Activated CD4-positive, alpha-beta T cell treated with anti-CD3 and anti-CD28 coated beads, Interleukin-2, amount 50 U/mL, for 4 hours (primary cell): ENCODE data around the gene NGFR.
A peak's percentile ranks its signal among the peaks of the same experiment; 100 is the strongest.

Source experiments
- DNase-seq, 2 experiments: peaks; one replicate each; pipeline ENCODE4 v3.0.0-alpha.2; 2020

Gene NGFR, protein sequence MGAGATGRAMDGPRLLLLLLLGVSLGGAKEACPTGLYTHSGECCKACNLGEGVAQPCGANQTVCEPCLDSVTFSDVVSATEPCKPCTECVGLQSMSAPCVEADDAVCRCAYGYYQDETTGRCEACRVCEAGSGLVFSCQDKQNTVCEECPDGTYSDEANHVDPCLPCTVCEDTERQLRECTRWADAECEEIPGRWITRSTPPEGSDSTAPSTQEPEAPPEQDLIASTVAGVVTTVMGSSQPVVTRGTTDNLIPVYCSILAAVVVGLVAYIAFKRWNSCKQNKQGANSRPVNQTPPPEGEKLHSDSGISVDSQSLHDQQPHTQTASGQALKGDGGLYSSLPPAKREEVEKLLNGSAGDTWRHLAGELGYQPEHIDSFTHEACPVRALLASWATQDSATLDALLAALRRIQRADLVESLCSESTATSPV

DNA sequence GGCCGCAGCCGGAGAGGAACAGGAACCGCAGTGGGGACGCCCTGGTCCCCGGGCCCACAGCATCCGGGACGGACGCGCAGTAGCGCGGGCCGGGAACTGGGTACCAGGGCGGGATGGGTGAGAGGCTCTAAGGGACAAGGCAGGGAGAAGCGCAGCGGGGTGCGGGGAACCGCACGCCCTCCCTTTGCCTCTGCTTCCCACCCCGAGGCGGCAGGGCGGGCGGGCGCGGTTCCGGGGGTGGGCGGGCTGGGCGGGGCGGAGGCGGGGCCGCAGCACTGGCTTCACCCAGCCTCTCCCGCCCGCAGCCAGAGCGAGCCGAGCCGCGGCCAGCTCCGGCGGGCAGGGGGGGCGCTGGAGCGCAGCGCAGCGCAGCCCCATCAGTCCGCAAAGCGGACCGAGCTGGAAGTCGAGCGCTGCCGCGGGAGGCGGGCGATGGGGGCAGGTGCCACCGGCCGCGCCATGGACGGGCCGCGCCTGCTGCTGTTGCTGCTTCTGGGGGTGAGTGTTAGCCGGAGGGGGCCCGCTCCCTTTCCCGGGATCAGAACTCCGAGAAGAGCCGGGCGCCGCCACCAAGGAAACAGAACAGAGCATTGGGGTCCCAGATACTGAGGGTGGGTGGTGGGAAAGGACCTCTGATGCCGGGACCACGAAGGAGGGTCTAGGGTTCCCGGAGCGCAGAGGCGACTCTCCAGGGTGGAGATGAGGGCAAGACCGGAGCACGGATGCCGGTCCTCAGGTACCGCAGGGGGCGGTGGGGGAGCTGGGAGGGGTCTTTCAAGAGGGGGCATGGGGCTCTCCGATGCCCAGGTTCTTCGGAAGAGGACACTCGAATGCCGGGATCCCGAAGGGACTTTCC is at the start of gene NGFR:
Gene NGFR (plus strand): TSS at position 308 of the 856 bp plus-strand sequence. CDS start 125 bp downstream, at position 433.
- DNase-seq: peak; percentile 28 to 37

DNA sequence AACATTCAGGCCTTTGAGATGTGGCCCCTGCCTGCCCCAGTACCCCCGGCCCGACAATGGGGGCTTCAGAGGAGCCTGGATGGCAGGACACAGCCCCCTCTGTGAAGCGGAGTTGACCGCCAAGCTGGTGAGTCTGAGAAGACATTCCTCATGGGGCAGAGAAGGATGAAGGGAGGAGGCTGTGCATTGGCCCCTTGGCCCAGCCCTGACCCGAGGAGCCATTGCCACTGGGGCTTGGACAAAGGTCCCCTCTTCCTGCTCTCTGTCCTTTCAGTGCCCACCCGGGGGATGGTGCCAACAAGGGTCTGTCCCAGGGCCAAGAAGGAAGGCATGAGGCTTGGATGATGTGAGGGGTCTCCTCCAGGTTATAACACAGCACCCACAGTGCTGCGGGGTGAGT is 49.5 kb upstream of the NGFR start:
- DNase-seq: no peak

DNA sequence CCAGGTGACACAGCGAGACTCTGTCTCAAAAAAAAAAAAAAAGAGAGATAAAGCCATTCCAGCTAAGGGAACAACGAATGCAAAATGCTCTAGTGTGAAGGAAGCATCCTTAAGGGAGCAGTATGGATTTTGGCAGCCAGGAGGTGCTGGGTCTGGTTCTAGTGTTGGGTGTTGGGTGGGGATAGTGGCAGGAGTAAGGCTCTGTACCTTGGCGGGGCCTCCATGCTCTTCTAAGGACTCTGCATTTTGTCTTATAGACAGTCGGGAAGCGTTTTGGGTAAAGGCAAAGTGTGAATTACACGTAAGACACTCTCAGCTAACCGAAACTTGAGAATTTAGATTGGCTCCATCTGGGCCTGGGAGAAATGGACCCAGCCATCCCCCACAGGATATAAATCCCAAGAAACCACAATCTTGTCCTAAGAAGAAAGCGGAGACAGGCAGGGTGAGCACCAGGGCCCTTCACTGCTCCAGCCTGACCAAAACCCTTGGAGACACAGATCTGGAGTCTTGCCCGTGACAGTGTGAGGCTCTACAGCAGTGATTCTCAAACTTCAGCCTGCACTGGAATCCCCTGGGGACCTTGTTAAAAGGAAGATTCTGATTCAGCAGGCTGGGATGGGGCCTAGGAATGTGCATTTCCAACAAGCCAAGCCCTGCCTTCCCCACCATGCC is 47.3 kb upstream of the NGFR start:
- DNase-seq: no peak

DNA sequence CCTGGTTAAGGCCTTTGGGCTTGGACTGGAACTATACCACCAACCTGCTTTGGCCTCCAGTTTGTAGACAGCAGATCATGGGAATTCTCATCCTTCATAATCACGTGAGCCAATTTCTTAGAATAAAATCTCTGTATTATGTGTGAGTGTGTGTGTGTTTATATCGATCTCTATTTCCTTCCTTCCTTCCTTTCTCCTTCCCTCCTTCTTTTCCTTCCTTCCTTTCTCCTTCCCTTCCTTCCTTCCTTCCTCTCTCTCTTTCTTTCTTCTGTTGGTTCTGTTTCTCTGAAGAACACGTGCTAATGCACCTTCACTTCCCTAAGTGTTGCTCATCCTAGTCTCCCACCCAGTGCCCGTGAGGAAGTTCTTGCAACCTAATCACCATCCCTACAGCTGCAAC is 44.9 kb upstream of the NGFR start:
- DNase-seq: no peak

DNA sequence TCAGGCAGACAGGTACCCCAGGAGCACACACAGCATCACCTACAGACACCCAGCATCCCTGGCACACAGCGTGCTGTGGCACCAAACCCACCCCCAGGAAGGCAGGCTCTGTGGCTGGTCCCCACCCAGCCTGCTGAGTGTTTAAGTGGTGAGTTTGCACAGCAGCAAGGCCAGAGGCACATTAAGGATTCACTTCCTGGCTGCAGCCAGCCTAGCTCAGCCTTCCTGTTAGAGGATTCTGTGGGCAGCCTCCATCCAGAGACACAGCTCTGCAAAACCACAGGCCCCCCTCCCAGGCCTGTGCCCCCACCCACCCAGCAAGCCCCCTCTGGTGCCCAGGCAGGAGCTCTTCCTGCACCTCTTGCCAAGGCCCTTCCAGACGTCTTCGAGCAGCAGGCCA is 44.4 kb upstream of the NGFR start:
- DNase-seq: no peak

DNA sequence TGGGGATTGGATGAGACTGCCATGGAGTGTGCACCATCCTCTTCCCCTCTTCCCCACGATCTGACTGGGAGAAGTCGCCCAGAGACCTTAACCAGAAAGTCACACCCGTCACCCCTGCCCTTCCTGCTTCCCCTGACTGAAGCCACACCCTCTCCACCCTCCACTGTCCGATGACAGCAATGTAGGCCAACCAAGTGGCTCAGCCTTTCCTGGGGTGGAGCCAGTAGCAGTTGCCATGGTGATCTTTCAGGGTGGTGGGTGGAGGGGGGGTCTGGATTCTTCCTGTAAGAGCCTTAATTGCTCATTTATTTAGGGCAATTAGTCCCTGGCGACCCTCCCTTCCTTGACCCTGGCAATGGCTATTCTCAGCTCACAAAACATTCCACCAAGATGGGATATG is 42.9 kb upstream of the NGFR start:
- DNase-seq: no peak

DNA sequence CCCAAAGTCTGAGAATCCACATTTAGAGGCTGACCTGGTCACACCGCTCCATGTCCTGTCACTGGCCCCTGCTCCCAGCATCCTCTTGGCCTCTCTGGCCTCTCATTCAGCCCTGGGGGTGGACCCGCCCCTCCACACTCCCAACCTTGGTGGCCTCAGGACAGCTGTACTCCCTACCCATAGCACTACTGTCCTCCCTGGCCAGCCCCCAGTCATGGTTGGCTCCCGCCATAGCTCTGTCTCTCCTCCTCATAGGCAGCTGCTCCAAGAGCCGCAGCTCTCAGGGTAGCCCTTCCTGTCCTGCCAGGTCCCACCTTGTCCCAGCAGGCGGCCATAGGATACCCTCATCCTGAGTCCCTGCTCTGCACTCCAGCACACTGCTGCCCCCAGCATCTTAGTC is 42.4 kb upstream of the NGFR start:
- DNase-seq: no peak

DNA sequence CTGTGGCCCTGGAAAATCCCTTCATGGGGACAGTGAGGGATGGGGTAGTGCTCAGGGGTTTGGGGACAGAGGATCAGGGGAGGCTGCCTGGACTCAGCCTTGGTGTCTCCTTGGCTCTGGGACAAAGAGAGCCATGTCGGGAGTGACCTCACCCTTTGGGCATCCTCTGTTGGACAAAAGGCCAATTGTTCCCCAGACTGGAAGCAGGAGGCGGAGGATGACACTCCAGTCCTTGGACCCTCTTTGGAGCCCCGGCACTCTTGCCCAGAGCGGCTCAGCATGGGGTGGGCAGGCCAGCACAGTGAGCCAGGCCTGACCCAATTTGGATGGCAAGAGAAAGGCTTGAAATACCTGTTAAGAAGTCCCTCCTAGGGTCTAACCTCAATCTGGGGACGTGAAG is 41.0 kb upstream of the NGFR start:
- no peak for DNase-seq

DNA sequence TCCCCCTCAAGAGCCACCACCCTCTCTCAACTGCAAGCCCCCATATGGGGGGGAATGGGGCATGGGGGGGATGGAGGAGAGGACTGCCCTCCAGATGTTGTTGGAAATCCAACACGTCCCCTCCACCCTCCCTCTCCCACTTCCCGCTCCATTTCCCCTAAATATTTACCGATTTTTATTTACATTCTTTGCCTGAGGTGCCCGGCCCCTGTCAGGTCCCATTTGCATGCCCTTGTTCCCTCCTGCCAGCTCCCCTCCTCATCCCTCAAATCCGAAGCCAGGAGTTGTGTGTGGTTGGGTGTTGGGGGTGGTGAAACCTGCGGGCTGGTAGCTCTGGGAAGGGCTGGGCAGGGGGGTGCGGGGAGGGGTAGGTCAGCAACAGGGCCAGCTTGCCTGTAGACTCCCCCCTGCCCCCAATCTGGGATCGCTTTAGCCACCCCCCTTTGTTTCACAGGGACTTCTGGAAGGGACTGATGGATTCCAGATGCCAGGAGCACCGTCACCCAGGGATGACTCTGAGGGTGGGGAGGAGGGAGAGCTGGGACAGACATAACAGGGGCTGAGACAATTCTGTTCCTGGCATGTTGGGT is 39.7 kb upstream of the NGFR start:
- no peak for DNase-seq

DNA sequence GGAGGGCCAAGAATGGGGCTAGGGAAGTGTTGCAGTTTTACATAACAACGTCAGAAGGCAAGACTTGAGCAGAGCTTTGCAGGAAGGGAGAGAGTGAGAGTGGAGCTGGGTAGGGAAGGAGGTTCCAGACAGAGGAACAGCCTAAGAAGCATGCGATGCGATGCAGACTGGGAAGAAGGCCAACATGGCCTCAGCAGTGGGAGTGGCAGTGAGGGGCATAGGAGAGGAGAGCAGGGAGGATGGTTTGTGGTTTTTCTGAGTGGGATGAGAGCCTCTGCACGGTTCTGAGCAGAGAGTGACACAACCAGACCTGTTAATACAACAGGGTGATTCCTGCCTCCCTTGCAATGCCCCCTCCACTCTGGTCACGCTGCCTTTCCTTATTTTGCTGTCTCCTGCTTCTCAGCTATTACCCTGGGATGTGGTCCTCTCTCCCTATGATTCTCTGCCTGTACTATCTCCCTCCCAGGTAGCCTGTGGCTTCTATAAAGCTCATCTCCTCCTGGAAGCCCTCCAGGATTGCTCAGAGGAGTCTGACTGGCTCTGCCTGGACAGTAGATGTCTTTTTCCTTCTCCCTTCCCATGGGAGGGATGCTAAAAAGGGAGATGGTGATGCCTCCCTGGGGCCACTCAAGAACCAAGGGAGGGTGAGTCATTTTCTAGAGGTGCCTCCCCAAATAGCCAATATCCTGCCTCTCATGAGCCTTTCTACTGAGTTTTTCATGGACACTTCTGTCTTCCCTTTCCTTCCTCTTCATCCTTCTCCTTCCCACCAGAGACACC is 38.7 kb upstream of the NGFR start:
- DNase-seq: no peak

DNA sequence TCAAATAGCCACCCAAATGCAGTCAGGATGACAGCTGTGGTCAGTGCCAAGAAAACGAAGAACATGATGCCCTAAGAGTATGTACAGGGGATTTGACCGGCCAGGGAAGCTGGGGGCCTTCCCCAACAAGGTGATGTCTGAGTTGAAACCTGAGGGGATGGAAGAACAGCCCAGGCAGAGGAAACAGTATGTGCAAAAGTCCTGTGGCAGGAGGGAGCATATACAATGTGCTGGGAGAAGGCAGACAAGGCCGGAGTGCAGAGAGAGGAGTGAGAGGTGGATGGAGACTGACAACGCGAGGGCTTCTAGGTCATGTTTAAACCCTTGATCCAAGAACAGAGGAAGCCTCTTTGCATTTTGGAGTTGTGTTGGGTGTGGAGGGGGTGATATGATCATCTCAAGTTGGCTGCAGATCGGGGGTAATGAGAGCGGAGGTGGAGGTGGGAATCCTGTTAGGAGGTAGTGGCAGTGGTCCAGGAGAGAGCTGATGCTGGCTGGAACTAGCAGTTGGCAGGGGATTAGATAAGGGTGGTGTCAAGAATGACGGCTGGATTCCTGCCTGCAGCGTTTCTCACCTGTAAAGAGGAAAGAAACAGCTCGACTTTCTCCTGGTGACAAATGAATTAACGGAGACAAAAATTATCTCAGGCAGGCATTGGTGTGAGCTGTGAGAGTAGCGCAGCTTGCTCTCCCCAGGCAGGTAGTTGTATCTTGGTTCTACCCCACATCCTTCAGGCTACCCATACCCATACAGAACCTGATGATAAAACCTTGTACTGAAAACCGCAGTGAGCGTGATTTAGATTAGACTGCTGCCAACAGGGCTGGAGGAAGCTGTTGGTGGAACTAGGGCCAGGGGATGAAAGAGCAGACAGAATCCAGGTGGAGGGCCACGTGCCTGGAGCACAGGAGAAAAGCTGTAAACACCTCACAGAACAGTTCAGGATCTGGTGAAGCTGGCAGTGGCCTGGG is 37.2 kb upstream of the NGFR start:
- DNase-seq: no peak

DNA sequence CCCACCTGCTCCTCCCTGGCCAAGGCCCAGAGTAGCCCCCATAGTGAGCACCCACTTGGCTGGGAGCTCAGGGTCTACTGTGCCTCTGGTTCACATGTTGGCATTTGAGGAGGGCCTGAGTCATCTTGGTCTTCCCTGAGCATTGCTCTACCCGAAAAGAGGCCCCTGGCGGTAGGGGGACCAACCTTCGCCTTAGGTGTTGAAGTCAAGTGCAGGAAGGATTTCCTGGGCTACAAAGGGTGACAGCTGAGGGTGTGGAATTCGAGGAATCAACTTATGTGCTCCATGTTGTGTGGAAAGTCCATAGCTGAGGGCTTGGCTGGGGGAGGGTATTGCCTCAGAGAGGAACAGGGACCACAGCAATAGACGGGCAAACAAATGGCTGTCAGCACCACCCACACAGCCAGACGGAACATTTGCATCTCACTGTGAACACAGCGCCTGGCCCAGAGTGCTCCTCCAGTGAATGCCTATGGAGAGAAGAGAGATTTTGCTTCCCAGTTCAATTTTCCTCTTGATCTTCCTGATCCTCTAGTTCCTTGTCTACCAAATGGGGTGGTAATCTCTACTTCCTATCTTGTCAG is 35.6 kb upstream of the NGFR start:
- no peak for DNase-seq

DNA sequence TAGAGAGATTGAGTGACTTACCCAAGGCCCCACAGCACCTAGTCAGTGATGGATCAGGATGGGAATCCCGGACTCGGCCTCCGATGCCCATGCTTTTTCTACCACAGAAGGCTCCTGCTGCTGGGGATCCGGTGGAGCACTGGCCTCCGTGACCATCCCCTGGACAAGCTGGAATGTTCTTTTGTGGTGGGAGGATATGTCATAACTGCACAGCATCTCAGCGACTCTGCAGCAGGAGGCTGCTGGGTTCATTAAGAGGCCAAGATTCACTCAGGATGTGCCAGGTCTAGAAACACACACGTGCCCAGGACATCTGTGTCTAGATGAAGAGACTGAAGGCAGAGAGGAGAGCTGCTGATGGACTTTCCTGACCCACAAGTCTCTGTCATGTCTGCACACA is 34.7 kb upstream of the NGFR start:
- DNase-seq: no peak

DNA sequence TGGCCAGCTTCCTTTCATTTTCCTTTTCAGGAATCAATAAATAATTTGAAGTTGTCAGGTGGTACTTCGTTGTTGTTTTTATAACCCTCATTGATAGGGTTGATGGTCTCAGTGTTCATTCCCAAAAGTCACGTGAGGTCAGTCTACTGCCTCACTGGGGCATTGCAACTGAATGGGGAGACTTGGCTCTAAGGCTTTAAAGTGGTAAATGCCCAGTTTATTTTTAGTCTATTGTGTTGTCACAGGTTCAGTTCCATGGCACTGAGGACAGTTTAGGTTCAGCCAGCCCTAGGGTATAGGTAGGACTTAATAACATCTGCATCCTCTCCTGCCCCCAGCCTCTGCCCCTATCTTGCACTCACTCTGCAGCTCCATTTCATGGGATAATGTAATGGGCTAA is 33.5 kb upstream of the NGFR start:
- no peak for DNase-seq

DNA sequence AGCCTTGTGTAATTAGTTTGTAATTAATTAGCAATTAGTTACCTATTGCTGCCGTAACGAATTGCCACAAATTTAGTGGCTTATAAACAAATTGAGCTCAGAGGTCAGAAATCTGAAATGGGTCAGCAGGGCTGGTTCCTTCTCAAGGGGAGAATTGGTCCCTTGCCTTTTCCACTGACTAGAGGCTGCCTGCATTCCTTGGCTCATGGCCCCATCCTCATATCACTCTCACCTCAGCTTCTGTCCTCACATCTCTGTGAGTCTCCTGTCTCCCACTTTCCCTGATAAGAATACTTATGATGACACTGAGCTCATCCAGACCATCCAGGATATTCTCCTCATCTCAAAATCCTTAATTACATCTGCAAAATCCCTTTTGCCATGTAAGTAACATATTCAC is 31.0 kb upstream of the NGFR start:
- no peak for DNase-seq

DNA sequence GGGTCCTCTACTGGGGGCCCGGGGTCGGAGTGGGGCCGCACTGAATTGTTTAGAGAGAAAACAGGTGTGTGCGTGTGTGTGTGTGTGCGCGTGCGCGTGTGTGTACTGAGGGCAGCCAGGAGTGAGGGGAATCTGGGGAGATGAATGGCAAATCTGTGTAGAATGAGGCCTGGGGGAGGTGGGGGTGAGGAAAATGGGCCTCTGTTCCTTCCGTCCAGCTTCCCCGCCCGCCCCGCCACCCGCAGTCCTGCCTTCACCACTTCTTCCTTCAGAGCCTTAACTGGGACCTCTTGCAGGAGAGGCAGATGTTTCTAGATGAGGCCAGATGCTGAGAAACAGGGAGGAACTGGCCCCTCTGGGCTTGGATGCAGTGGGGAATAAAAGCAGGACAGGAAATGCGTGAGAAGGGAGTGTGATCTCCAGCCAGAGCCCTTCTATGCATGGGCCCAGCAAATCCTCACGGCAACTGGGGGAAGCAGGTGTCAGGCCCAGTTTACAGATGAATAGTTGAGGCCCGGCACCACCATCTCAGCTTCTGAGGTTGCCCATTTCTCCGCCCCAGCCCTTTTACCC is 29.7 kb upstream of the NGFR start:
- DNase-seq: no peak

DNA sequence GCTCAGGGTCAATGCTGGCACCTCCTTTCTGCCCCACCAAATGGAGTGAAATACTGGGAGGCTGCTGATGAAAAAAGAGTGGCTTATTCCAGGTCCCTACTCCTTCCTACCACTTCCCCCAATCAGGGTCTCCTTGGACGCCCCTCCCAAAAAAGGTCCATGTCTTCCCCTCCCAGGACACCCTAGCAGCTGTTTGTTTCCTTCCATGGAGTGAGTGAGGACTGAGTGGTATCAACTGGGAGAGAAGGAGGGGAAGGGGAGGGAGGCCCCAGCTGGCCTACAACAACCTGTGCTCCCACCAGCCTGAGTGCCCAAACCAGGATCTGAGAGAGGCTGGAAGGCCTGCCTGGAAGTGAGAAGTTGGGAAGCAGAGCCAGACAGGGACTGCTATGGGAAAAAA is 28.7 kb upstream of the NGFR start:
- DNase-seq: no peak

DNA sequence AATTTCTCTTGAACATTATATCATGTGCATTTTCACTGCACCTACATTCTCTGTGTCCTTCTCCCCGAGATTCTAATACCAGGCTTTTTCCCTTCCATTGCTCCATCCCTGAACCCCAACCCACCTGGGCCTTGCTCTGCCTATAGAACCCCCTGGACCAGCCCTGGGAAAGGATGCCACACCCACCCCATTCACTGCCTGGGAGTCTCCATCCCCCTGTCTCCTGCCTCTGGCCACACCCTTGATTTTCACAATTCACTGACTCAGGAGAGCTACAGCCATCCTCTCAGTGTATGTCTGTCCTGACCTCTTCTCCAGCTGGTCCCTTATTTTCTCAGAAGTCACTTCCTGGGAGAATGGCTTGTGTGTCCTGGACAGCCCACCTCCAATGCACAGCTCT is 27.9 kb upstream of the NGFR start:
- DNase-seq: no peak

DNA sequence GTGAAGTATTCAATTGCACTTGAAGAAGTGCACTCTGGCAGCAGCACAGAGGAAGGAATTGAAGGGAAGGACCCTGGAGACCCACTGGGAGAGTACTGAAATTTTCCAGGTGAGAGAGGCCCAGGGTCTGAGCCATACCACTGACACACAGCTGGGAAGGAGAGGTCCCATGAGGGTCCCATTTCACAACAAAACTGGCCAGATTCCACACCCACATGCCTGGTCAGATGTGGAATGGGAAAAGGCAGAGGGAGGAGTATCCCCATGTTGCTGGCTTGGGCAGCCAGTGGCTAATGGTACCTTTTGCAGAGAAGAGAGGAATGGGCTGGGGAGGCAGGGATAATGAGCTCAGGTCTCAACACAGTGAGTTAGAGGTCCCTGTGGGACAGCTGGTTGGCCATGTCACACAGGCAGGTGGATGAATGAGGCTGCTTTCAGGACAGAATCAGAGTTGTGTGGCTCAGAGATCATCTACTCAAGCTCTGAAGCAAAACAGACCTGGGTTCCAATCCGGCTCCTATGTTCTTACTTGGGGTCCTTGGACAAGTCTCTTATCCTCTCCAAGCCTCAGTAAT is 26.2 kb upstream of the NGFR start:
- DNase-seq: no peak
